Measurements from ENCODE around the gene VAV2. TPM values are rescaled to one million over a fixed set of nuclear protein-coding genes. Genes with fewer than 3 reads are reported as not detected.
A peak's percentile ranks its signal among the peaks of the same experiment; 100 is the strongest.
"Not testable (repeated sequence)": the region's sequence is repeated elsewhere in the genome, so short reads cannot be mapped to it uniquely, and the experiment has no call there.

The VAV2 gene
- total RNA-seq, 1 donor from 2014 or later: 47.0 TPM

DNA sequence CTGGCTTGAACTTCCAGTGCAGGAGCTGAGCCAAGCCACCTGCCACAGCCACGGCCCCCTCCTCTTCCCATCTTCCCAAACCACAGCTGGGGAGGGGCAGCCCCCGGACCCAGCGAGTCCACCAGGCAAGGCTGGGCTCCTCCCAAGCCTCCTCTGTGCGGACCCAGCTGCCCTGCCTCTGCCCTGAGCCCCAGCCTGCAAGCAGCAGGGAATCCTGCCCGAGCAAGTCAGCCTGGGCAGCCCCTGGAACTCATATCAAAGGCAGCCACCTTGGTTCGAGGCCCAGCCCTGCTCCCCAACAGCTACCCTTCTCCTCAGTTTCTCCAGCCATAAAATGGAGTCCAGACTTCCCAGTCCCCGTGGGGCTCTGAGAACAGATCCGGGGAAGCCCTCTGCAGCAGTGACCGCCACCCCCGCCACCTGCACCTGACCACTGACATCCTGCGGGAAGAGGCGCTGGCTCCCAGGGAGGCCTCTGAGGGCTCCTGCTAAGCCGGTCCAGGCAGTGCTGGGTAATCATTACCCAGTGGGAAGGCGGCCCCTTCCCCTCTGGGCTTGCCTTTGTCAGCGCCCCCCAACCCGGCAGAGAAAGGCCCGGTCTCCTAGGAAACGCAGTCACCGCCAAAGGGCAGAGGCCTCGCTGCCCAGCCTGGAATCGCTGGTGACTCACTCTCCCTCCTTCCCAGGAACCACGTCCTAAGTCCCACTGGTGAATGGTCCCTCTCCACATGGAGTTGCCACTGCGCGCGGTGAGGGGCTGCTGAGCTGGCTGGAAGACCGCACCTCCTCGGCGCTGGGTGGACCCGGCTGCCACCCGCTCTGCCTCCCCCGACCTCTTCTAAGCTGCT is 1.5 kb downstream of the VAV2 start:
- H3K27me3 Mint-ChIP-seq (ENCODE audit: low read depth): no peaks in the 10 kb centered on the region
- DNase-seq (ENCODE audit: low read depth, low spot score): peak; percentile 61
- peak overlapping the region; percentile 92 for H3K27ac Mint-ChIP-seq (ENCODE audit: unreplicated experiment)
- H3K4me3 Mint-ChIP-seq: peak overlapping the region; percentile 98
- H3K36me3 Mint-ChIP-seq (ENCODE audit: low read depth): no peaks in the 10 kb centered on the region
- TF ChIP-seq, protein P1, sequence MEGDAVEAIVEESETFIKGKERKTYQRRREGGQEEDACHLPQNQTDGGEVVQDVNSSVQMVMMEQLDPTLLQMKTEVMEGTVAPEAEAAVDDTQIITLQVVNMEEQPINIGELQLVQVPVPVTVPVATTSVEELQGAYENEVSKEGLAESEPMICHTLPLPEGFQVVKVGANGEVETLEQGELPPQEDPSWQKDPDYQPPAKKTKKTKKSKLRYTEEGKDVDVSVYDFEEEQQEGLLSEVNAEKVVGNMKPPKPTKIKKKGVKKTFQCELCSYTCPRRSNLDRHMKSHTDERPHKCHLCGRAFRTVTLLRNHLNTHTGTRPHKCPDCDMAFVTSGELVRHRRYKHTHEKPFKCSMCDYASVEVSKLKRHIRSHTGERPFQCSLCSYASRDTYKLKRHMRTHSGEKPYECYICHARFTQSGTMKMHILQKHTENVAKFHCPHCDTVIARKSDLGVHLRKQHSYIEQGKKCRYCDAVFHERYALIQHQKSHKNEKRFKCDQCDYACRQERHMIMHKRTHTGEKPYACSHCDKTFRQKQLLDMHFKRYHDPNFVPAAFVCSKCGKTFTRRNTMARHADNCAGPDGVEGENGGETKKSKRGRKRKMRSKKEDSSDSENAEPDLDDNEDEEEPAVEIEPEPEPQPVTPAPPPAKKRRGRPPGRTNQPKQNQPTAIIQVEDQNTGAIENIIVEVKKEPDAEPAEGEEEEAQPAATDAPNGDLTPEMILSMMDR (conservative IDR thresholded peaks at IDR 0.05): no peak
- H3K4me1 Mint-ChIP-seq: peaks cover 44% of the 10 kb centered on the region
- H3K9me3 Mint-ChIP-seq: no peaks in the 10 kb centered on the region

- H3K4me1 Mint-ChIP-seq: peaks cover 46% of the 10 kb centered on the region
- no peaks in the 10 kb centered on the region for H3K9me3 Mint-ChIP-seq
- H3K27ac Mint-ChIP-seq (ENCODE audit: unreplicated experiment): no peak overlapping the region
Measured at GRCh38 chr9:133989625-133990365, 2.3 kb downstream of the VAV2 start.

GRCh38 chr9:133988771-133989170 is 3.4 kb downstream of the VAV2 start:
- not testable (repeated sequence) for H3K36me3 Mint-ChIP-seq (ENCODE audit: low read depth); H3K27ac Mint-ChIP-seq (ENCODE audit: unreplicated experiment); H3K27me3 Mint-ChIP-seq (ENCODE audit: low read depth); H3K9me3 Mint-ChIP-seq; DNase-seq (ENCODE audit: low read depth, low spot score)
- Mint-ChIP-seq H3K4me1 (peaks cover 39% of the 10 kb centered on the region), H3K4me3 (peak overlapping the region; percentile 19)

More at GRCh38 chr9:133989625-133990365, 2.3 kb downstream of the VAV2 start:
- peak overlapping the region; percentile 98 for H3K4me3 Mint-ChIP-seq
- no peaks in the 10 kb centered on the region for H3K27me3 Mint-ChIP-seq (ENCODE audit: low read depth)
- no peaks in the 10 kb centered on the region for H3K36me3 Mint-ChIP-seq (ENCODE audit: low read depth)
- DNase-seq (ENCODE audit: low read depth, low spot score): no peak
- TF ChIP-seq, protein P1 (conservative IDR thresholded peaks at IDR 0.05): no peak

GRCh38 chr9:133987946-133988665 is 4.0 kb downstream of the VAV2 start:
- TF ChIP-seq, protein P1 (conservative IDR thresholded peaks at IDR 0.05): no peak
- H3K27me3 Mint-ChIP-seq (ENCODE audit: low read depth): no peaks in the 10 kb centered on the region
- DNase-seq (ENCODE audit: low read depth, low spot score): no peak
- no peaks in the 10 kb centered on the region for H3K9me3 Mint-ChIP-seq
- peaks cover 40% of the 10 kb centered on the region for H3K4me1 Mint-ChIP-seq
- H3K36me3 Mint-ChIP-seq (ENCODE audit: low read depth): no peaks in the 10 kb centered on the region
- peak overlapping the region; percentile 82 for H3K4me3 Mint-ChIP-seq
- H3K27ac Mint-ChIP-seq (ENCODE audit: unreplicated experiment): no peak overlapping the region

DNA sequence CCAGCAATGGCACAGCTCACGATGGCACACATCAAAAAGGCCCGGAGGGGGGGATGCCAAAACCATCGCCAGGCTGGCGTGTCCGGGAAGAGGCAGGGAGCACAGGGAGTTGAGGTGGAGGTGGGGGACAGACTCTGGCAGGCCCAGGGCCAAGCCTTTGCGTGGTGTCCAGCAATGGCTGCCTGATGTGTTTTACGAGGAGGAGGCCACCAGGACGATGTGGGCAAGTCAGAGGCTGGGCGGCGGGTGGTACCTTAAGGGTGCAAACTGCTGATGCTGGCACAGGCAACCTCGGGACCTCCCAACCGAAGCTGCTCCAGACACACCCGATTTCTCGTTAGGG is 4.7 kb downstream of the VAV2 start:
- no peaks in the 10 kb centered on the region for H3K9me3 Mint-ChIP-seq
- no peaks in the 10 kb centered on the region for H3K36me3 Mint-ChIP-seq (ENCODE audit: low read depth)
- H3K4me3 Mint-ChIP-seq: peak overlapping the region; percentile 75
- TF ChIP-seq, protein P1 (conservative IDR thresholded peaks at IDR 0.05): no peak
- H3K27ac Mint-ChIP-seq (ENCODE audit: unreplicated experiment): no peak overlapping the region
- H3K27me3 Mint-ChIP-seq (ENCODE audit: low read depth): no peaks in the 10 kb centered on the region
- peaks cover 46% of the 10 kb centered on the region for H3K4me1 Mint-ChIP-seq
- no peak for DNase-seq (ENCODE audit: low read depth, low spot score)
